Activated CD4-positive, alpha-beta T cell treated with anti-CD3 and anti-CD28 coated beads, Interleukin-2, amount 10 ng/mL, durations not matched to agents 24 days and 14 days (primary cell): ENCODE results near the gene GARIN5B. TPM values are rescaled to one million over a fixed set of nuclear protein-coding genes. Genes with fewer than 3 reads are reported as not detected.

Source experiments
- DNase-seq: peaks from one replicate; pipeline ENCODE4 v3.0.0; 2022
- H3K27ac Mint-ChIP-seq: one replicate; pipeline ENCODE4 v1.8.0; 2022; ENCODE audit warnings: mild to moderate bottlenecking, mixed read lengths
- H3K27me3 Mint-ChIP-seq: one replicate; pipeline ENCODE4 v1.8.0; 2022; ENCODE audit warnings: mixed read lengths
- H3K36me3 Mint-ChIP-seq: one replicate; pipeline ENCODE4 v1.8.0; 2022; ENCODE audit warnings: low read depth, mild to moderate bottlenecking, mixed read lengths
- H3K4me1 Mint-ChIP-seq: one replicate; pipeline ENCODE4 v1.8.0; 2021; ENCODE audit warnings: mixed read lengths
- H3K4me3 Mint-ChIP-seq: one replicate; pipeline ENCODE4 v1.8.0; 2022; ENCODE audit warnings: mild to moderate bottlenecking, moderate library complexity, mixed read lengths
- H3K9me3 Mint-ChIP-seq: one replicate; pipeline ENCODE4 v1.8.0; 2021; ENCODE audit warnings: mixed read lengths
- intact Hi-C: fragments of 100-400 bp; cut with micrococcal nuclease; formaldehyde crosslinking; loops from one replicate; pipeline ENCODE4 v1.15.1; 2023
- total RNA-seq: library from RNA; stranded (reverse); gene quantifications from 2 replicates; pipeline ENCODE4 v1.2.3, GENCODE V29; 2022

GARIN5B gene
- total RNA-seq, 1 donor from 2014 or later, result not detected

- Mint-ChIP-seq H3K4me3 (no peak overlapping the region), H3K27ac (no peak overlapping the region), H3K4me1 (peaks cover 5% of the 10 kb centered on the region), H3K27me3 (peaks cover 12% of the 10 kb centered on the region), H3K36me3 (no peaks in the 10 kb centered on the region), H3K9me3 (no peaks in the 10 kb centered on the region)
- intact Hi-C loops, result no loop called here
- no peak for DNase-seq
These were observed 41.5 kb downstream of the GARIN5B start for GRCh38 chr19:55321466-55322137.

GRCh38 chr19:55320844-55321419 is 42.1 kb downstream of the GARIN5B start:
- DNase-seq, result no peak
- intact Hi-C loops, result no loop called here
- no peak overlapping the region for H3K4me3 Mint-ChIP-seq
- H3K36me3 Mint-ChIP-seq, result no peaks in the 10 kb centered on the region
- H3K4me1 Mint-ChIP-seq, result peaks cover 5% of the 10 kb centered on the region
- H3K27ac Mint-ChIP-seq, result no peak overlapping the region
- no peaks in the 10 kb centered on the region for H3K9me3 Mint-ChIP-seq
- peaks cover 10% of the 10 kb centered on the region for H3K27me3 Mint-ChIP-seq

DNA sequence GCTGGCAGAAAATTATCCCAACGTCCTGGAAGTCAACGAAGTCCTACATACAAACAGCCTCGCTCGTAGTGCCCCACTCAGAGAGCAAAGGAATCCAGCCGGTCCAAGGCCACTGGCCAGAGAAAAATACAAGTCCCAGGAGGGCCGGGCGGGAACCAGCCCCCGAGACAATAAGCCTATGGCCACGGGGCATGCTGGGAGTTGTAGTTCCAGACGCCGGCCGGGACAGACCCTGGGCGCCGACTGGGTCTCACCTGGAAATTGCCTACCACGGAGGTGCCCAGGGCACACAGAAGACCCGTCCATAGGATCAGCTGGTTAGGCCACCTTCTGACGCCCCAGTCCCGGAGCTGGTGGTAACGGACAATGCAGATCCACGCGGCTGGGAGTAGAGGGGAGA is 43.3 kb downstream of the GARIN5B start:
- DNase-seq, result no peak
- H3K4me1 Mint-ChIP-seq, result peaks cover 7% of the 10 kb centered on the region
- no peaks in the 10 kb centered on the region for H3K36me3 Mint-ChIP-seq
- H3K4me3 Mint-ChIP-seq, result no peak overlapping the region
- H3K9me3 Mint-ChIP-seq, result no peaks in the 10 kb centered on the region
- intact Hi-C loops, result no loop called here
- H3K27me3 Mint-ChIP-seq, result peaks cover 10% of the 10 kb centered on the region
- H3K27ac Mint-ChIP-seq, result no peak overlapping the region

DNA sequence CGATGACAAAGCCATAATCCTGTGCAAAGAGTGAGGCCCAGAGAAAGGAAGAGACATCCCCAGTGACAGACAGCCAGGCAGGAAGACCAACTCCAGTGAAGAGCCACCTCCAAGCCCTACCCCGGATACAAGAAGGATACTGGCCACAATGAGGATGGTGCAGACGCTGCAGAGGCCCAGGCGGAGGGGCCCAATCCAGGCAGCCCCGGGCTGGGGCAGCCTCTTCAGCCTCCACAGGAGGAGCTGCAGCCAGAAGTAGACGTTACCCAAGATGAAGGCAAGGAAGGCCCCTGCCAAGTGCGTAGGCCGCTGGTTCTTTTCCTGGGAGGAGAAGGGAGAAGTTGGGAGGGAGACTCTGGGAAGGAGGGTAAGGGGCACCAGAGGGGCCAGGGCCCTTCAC is 46.4 kb downstream of the GARIN5B start:
- Mint-ChIP-seq H3K27ac (no peak overlapping the region), H3K4me3 (no peak overlapping the region), H3K9me3 (no peaks in the 10 kb centered on the region), H3K27me3 (peaks cover 2% of the 10 kb centered on the region), H3K36me3 (no peaks in the 10 kb centered on the region), H3K4me1 (peaks cover 3% of the 10 kb centered on the region)
- no peak for DNase-seq
- intact Hi-C loops, result no loop called here

DNA sequence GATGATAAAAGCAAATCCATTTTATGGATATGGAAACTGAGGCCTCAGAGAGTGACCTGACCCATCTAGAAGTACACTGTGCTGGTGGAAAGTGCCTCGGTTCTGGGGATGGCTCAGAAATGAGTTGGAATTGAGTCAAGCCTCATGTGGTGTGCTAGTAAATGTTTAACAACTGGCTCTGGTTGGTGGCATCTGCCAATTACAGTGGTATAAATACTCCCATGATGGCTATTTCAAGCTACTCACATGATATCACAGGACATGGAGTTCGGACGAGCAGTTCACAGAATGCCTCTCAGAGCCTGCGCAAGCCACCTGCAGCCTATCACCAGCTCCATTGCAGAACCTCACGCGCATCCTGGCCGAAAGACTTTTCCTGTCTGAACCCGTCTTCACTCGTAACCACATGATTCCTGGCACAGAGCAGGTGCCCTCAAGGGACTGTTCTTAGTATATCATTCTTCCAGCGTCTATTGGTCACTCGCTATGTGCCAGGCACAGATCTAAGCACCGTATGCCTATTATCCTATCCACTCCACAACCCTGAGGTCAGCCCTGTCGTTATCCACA is 47.0 kb downstream of the GARIN5B start:
- Mint-ChIP-seq H3K27me3 (no peaks in the 10 kb centered on the region), H3K4me1 (peaks cover 2% of the 10 kb centered on the region), H3K27ac (no peak overlapping the region), H3K9me3 (no peaks in the 10 kb centered on the region), H3K36me3 (no peaks in the 10 kb centered on the region), H3K4me3 (no peak overlapping the region)
- no peak for DNase-seq
- intact Hi-C loops, result no loop called here

DNA sequence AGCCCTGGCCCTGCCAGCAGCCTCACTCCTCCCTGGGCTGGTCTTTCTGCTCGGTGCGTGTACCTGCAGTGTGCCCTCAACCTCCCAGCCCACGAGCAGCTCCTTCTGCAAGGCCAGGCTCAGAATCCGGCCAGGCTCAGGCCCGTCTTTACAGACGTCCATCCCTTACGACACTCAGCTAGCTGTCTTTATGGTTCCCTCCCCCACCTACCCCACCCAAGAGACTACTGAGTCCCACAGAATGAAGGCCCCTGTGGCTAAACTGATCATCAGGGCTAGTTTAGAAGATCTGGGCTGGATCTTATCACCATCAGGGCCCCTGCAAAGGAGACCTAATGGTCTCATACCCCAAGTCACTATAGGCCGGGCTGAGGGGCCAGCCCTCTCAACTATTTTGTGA is 48.7 kb downstream of the GARIN5B start:
- Mint-ChIP-seq H3K27ac (no peak overlapping the region), H3K4me3 (no peak overlapping the region), H3K9me3 (no peaks in the 10 kb centered on the region), H3K36me3 (no peaks in the 10 kb centered on the region), H3K4me1 (peaks cover 2% of the 10 kb centered on the region), H3K27me3 (no peaks in the 10 kb centered on the region)
- intact Hi-C loops, result no loop called here
- no peak for DNase-seq

DNA sequence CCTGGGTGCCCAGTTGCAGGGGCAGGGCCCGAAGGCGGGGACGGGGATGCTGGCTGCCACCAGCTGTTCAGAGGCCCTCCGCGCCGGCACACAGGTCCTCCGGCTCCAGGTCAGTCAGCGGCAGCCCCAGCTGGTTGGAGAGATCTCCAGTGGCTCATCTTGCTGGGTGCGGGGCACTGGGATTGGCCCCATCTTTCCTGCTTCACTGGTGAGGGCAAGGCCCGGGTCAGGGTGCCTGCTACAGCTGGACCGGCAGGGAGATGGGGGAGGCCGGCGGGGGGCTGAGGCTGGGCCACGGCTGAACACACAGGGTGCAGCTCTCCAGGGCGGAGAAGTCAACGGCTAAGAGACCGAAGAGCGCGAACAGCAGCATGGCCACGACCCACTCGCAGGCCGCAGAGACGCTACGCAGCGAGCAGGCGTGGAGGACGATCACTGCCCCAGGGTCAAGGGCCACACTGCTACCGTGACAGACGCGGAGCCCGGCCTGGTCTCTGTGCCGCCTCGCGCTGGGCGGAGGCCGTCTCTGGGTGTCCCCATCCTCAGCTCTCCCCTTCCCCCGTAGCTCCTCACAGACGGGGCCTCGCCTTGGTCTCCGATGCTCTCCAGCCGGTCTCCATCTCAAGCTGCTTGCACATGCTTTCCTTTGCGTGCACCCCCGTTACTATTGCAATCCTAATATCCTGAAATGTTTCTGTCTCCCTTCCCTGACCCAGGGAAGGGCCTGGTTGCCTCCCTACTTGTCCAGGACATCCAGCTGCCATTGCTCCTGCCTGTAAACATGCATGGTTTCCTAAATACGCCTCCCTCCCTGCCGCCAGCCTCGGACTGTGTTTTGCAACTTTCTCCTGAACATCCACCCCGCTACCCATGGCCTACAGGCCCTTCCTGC is 50.2 kb downstream of the GARIN5B start:
- no peaks in the 10 kb centered on the region for H3K36me3 Mint-ChIP-seq
- no peak for DNase-seq
- intact Hi-C loops, result no loop called here
- H3K9me3 Mint-ChIP-seq, result no peaks in the 10 kb centered on the region
- peaks cover 2% of the 10 kb centered on the region for H3K4me1 Mint-ChIP-seq
- no peak overlapping the region for H3K27ac Mint-ChIP-seq
- no peak overlapping the region for H3K4me3 Mint-ChIP-seq
- no peaks in the 10 kb centered on the region for H3K27me3 Mint-ChIP-seq

GRCh38 chr19:55311797-55312196 is 51.3 kb downstream of the GARIN5B start:
- Mint-ChIP-seq H3K27me3 (no peaks in the 10 kb centered on the region), H3K27ac (no peak overlapping the region), H3K4me1 (peaks cover 2% of the 10 kb centered on the region), H3K9me3 (no peaks in the 10 kb centered on the region), H3K4me3 (no peak overlapping the region), H3K36me3 (no peaks in the 10 kb centered on the region)
- no peak for DNase-seq
- intact Hi-C loops, result no loop called here

DNA sequence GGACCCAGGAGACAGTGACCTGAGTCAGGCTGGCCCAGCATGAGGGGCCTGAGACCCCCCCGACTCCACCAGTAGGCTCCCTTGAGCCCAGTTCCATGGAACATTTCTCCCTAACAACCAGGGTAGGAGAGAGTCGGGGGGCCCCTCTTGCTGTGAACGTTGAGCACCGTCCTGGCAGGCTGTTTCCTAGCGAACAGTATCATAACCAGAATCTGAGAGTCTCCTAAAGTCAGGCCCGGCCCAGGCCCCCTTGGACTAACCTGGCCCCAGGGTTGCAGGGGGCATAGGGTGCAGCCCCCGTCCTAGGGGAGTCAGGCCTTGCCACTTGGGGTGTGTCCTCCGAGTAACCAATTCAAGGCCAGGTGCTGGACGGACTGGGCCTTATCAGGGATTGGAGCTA is 51.7 kb downstream of the GARIN5B start:
- Mint-ChIP-seq H3K9me3 (no peaks in the 10 kb centered on the region), H3K4me3 (no peak overlapping the region), H3K4me1 (peaks cover 2% of the 10 kb centered on the region), H3K27me3 (no peaks in the 10 kb centered on the region), H3K27ac (no peak overlapping the region), H3K36me3 (no peaks in the 10 kb centered on the region)
- intact Hi-C loops, result no loop called here
- no peak for DNase-seq

DNA sequence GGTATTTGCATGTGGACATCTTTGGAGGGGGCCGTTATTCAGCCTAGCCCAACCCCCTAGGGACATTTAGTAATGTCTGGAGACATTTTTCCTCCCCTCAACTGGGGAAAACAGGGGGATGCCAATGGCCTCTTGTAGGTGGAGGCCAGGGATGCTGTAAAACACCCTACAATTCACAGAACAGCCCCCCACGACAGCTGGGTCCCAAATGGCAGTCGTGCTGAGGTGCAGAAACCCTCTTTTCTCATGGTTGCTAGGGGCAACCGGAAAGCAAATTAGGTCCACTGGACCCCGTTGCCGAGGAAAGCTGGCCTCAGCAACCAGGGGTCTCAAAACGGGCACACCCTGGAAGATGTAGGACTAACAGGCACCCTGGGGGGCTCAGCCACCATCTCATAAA is 52.6 kb downstream of the GARIN5B start:
- no peaks in the 10 kb centered on the region for H3K27me3 Mint-ChIP-seq
- no peak overlapping the region for H3K27ac Mint-ChIP-seq
- no peaks in the 10 kb centered on the region for H3K9me3 Mint-ChIP-seq
- H3K36me3 Mint-ChIP-seq, result peaks cover 1% of the 10 kb centered on the region
- intact Hi-C loops, result no loop called here
- no peak for DNase-seq
- H3K4me3 Mint-ChIP-seq, result no peak overlapping the region
- H3K4me1 Mint-ChIP-seq, result peaks cover 6% of the 10 kb centered on the region

- intact Hi-C loops, result no loop called here
- Mint-ChIP-seq H3K4me3 (no peak overlapping the region), H3K27ac (no peak overlapping the region), H3K4me1 (peaks cover 7% of the 10 kb centered on the region), H3K27me3 (no peaks in the 10 kb centered on the region), H3K36me3 (peaks cover 4% of the 10 kb centered on the region), H3K9me3 (no peaks in the 10 kb centered on the region)
- DNase-seq, result no peak
These were observed 53.6 kb downstream of the GARIN5B start for GRCh38 chr19:55309448-55309847.

GRCh38 chr19:55308281-55308680 is 54.8 kb downstream of the GARIN5B start:
- no peaks in the 10 kb centered on the region for H3K27me3 Mint-ChIP-seq
- no peak overlapping the region for H3K27ac Mint-ChIP-seq
- H3K4me3 Mint-ChIP-seq, result no peak overlapping the region
- intact Hi-C loops, result no loop called here
- H3K9me3 Mint-ChIP-seq, result no peaks in the 10 kb centered on the region
- no peak for DNase-seq
- peaks cover 4% of the 10 kb centered on the region for H3K36me3 Mint-ChIP-seq
- peaks cover 7% of the 10 kb centered on the region for H3K4me1 Mint-ChIP-seq

GRCh38 chr19:55306712-55307111 is 56.3 kb downstream of the GARIN5B start:
- intact Hi-C loops, result no loop called here
- no peak for DNase-seq
- Mint-ChIP-seq H3K27me3 (no peaks in the 10 kb centered on the region), H3K9me3 (no peaks in the 10 kb centered on the region), H3K36me3 (peaks cover 4% of the 10 kb centered on the region), H3K4me1 (peaks cover 12% of the 10 kb centered on the region), H3K27ac (no peak overlapping the region), H3K4me3 (no peak overlapping the region)

DNA sequence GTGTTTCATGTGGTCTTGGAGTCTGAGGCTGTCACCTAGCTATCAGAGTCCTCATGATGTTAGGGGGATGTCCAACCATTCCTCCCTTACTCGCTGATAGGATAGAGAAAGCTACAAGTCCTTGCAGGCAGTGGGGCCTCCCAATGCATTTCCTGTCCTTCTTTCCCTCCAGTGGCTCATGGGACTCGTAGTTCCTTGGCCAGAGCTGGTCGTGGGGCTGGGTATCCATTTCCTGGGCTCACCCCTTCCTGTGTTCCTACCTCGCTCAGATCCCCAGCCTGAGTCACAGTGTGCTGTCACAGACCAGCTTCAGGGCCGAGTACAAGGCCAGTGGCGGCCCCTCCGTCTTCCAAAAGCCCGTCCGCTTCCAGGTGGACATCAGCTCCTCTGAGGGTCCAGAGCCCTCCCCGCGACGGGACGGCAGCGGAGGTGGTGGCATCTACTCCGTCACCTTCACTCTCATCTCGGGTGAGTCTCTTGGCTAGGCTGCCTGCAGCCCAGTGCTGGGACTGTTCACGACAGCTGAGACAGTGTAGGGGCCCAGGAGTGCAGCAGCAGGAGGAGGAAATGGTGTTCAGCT is 57.0 kb downstream of the GARIN5B start:
- no peak overlapping the region for H3K27ac Mint-ChIP-seq
- H3K4me1 Mint-ChIP-seq, result peaks cover 16% of the 10 kb centered on the region
- DNase-seq, result no peak
- no peak overlapping the region for H3K4me3 Mint-ChIP-seq
- intact Hi-C loops, result no loop called here
- H3K27me3 Mint-ChIP-seq, result no peaks in the 10 kb centered on the region
- H3K9me3 Mint-ChIP-seq, result no peaks in the 10 kb centered on the region
- peaks cover 4% of the 10 kb centered on the region for H3K36me3 Mint-ChIP-seq
